Measurements from ENCODE around the gene ZNF385D. TPM values are rescaled to one million over a fixed set of nuclear protein-coding genes. Genes with fewer than 3 reads are reported as not detected.

Gene ZNF385D
- total RNA-seq, 1 donor from 2014 or later: 0.43 TPM

DNA sequence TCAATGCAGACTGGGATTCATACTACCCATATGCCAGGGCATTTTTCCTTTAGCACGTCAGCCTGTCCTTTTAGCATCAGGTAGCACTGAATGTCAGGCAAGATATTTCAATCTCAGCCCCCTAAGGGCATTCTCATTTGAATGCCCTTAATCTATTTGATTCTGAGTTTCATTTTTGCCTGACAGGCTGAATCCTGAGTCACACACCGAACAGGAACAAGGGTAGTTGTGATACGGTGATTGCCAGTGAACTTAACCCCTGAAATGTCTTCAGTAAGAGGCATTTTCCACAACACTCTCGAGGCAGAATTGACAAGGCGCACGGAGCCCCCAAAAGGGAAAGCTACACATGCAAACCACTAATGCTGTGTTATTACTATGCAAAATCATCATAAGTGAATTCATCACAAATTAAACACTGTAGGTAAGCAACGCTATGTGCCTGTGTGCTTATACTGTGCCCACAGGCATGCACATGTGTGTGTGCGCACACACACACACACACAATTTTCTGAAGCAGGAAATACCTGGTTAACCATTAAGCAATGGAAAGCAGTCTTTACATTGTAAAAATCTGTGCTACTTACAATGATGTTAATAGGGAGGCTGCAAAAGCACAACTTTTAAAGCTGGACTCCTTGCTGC, 130.4 kb downstream of the ZNF385D start:
- H3K4me1 Mint-ChIP-seq (ENCODE audit: unreplicated experiment): no peaks in the 10 kb centered on the region
- TF ChIP-seq, protein P1, sequence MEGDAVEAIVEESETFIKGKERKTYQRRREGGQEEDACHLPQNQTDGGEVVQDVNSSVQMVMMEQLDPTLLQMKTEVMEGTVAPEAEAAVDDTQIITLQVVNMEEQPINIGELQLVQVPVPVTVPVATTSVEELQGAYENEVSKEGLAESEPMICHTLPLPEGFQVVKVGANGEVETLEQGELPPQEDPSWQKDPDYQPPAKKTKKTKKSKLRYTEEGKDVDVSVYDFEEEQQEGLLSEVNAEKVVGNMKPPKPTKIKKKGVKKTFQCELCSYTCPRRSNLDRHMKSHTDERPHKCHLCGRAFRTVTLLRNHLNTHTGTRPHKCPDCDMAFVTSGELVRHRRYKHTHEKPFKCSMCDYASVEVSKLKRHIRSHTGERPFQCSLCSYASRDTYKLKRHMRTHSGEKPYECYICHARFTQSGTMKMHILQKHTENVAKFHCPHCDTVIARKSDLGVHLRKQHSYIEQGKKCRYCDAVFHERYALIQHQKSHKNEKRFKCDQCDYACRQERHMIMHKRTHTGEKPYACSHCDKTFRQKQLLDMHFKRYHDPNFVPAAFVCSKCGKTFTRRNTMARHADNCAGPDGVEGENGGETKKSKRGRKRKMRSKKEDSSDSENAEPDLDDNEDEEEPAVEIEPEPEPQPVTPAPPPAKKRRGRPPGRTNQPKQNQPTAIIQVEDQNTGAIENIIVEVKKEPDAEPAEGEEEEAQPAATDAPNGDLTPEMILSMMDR (IDR thresholded peaks at IDR 0.05): no peak
- no peaks in the 10 kb centered on the region for H3K9me3 Mint-ChIP-seq (ENCODE audit: unreplicated experiment)
- no peak for DNase-seq (ENCODE audit: extremely low spot score, unreplicated experiment)
- no peak overlapping the region for H3K4me3 Mint-ChIP-seq (ENCODE audit: unreplicated experiment)
- H3K27me3 Mint-ChIP-seq (ENCODE audit: unreplicated experiment): no peaks in the 10 kb centered on the region
- H3K36me3 Mint-ChIP-seq (ENCODE audit: unreplicated experiment): no peaks in the 10 kb centered on the region
- H3K27ac Mint-ChIP-seq (ENCODE audit: unreplicated experiment): no peak overlapping the region

DNA sequence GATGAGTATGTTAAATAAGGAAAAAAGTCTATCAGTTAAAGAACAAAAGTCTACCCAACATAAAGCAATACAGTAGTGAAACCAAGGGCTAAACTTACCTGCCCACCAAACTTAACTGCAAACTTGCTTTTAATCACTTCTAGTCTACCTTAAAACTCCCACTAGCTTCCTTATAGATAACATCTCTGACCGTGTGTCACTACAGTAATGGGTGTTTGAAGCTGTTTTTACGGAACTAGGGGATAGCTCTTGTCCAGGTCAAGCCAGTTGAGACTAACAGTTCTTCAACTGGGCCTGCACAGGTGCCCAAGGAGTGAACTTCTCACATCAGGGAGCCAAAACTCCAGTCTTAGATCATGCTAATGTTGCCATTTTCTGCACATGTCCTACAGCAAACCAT, 132.3 kb downstream of the ZNF385D start:
- Mint-ChIP-seq H3K36me3 (ENCODE audit: unreplicated experiment) (no peaks in the 10 kb centered on the region), H3K9me3 (ENCODE audit: unreplicated experiment) (no peaks in the 10 kb centered on the region), H3K27me3 (ENCODE audit: unreplicated experiment) (no peaks in the 10 kb centered on the region), H3K4me1 (ENCODE audit: unreplicated experiment) (no peaks in the 10 kb centered on the region), H3K4me3 (ENCODE audit: unreplicated experiment) (no peak overlapping the region), H3K27ac (ENCODE audit: unreplicated experiment) (no peak overlapping the region)
- DNase-seq (ENCODE audit: extremely low spot score, unreplicated experiment): no peak
- TF ChIP-seq, protein P1 (IDR thresholded peaks at IDR 0.05): no peak

DNA sequence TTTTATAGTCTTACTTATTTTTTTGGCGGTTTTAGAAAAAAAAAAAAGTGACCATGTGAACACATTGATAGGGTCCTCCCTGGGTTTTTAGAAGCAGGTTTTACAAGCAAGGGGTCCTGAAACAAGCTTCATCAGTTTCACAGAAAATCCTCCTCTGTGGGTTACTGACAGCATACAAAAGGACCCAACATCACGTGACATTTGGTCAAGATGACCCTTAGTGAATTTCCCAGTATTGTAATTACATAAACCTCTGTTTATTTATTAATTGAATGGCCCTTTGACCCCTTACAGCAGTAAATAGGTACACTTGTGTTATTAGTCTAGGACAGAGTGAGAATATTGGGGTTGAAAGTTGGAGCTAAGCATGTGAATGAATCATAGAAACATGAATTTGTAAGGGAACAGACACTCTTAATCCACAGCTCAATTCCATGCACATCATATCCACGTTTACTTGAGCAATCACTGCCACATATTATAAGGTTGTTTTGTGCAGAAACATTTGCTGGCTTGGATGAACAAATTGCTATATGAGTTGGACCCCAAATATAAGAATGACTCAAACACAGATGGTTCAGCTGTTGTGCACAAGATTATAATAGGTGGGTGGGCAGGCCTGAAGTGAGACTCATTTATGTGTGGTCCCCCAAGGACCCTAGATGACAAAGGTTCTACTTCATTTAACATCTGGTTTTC, 137.5 kb downstream of the ZNF385D start:
- Mint-ChIP-seq H3K4me3 (ENCODE audit: unreplicated experiment) (no peak overlapping the region), H3K9me3 (ENCODE audit: unreplicated experiment) (no peaks in the 10 kb centered on the region), H3K27me3 (ENCODE audit: unreplicated experiment) (no peaks in the 10 kb centered on the region), H3K27ac (ENCODE audit: unreplicated experiment) (no peak overlapping the region), H3K4me1 (ENCODE audit: unreplicated experiment) (no peaks in the 10 kb centered on the region), H3K36me3 (ENCODE audit: unreplicated experiment) (no peaks in the 10 kb centered on the region)
- no peak for DNase-seq (ENCODE audit: extremely low spot score, unreplicated experiment)
- TF ChIP-seq, protein P1 (IDR thresholded peaks at IDR 0.05): no peak

DNA sequence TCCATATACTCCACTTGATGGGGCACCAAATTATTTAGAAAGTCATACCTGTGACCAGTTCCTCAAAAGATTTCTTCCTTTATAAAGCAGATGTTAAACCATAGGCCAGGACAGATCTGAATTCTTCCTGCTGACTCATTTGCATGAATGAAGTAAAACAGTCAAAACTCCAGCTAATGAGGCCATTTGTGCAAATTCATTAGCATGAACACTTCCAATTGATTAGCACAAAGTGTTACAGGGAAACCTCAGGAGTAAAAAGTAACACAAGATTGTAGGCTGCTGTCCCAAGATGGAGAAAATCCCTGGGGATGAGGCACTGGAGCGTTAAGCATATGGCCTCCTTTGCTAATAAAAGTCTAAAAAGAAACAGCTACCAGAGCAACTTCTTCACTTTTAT, 149.8 kb downstream of the ZNF385D start:
- no peak for DNase-seq (ENCODE audit: extremely low spot score, unreplicated experiment)
- TF ChIP-seq, protein P1 (IDR thresholded peaks at IDR 0.05): no peak
- H3K9me3 Mint-ChIP-seq (ENCODE audit: unreplicated experiment): no peaks in the 10 kb centered on the region
- H3K4me1 Mint-ChIP-seq (ENCODE audit: unreplicated experiment): no peaks in the 10 kb centered on the region
- no peaks in the 10 kb centered on the region for H3K36me3 Mint-ChIP-seq (ENCODE audit: unreplicated experiment)
- H3K27ac Mint-ChIP-seq (ENCODE audit: unreplicated experiment): no peak overlapping the region
- peaks cover 21% of the 10 kb centered on the region for H3K27me3 Mint-ChIP-seq (ENCODE audit: unreplicated experiment)
- no peak overlapping the region for H3K4me3 Mint-ChIP-seq (ENCODE audit: unreplicated experiment)

DNA sequence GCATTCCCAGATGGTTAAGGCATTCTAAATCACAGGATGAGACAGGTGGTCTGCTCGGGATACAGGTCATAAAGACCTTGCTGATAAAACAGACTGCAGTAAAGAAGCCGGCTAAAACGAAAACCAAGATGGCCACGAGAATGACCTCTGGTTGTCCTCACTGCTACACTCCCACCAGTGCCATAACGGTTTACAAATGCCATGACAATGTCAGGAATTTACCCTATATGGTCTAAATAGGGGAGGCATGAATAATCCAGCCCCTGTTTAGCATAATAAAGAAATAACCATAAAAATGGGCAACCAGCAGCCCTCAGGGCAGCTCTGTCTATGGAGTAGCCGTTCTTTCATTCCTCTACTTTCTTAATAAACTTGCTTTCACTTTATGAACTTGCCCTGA, 151.1 kb downstream of the ZNF385D start:
- Mint-ChIP-seq H3K36me3 (ENCODE audit: unreplicated experiment) (no peaks in the 10 kb centered on the region), H3K4me1 (ENCODE audit: unreplicated experiment) (no peaks in the 10 kb centered on the region), H3K27ac (ENCODE audit: unreplicated experiment) (no peak overlapping the region), H3K4me3 (ENCODE audit: unreplicated experiment) (no peak overlapping the region), H3K27me3 (ENCODE audit: unreplicated experiment) (peaks cover 18% of the 10 kb centered on the region), H3K9me3 (ENCODE audit: unreplicated experiment) (no peaks in the 10 kb centered on the region)
- TF ChIP-seq, protein P1 (IDR thresholded peaks at IDR 0.05): no peak
- no peak for DNase-seq (ENCODE audit: extremely low spot score, unreplicated experiment)

All from osteocyte (in vitro differentiated cells).